Measurements from ENCODE around the gene KLHL41.
"Not testable (repeated sequence)": the region's sequence is repeated elsewhere in the genome, so short reads cannot be mapped to it uniquely, and the experiment has no call there.

KLHL41 gene

DNA sequence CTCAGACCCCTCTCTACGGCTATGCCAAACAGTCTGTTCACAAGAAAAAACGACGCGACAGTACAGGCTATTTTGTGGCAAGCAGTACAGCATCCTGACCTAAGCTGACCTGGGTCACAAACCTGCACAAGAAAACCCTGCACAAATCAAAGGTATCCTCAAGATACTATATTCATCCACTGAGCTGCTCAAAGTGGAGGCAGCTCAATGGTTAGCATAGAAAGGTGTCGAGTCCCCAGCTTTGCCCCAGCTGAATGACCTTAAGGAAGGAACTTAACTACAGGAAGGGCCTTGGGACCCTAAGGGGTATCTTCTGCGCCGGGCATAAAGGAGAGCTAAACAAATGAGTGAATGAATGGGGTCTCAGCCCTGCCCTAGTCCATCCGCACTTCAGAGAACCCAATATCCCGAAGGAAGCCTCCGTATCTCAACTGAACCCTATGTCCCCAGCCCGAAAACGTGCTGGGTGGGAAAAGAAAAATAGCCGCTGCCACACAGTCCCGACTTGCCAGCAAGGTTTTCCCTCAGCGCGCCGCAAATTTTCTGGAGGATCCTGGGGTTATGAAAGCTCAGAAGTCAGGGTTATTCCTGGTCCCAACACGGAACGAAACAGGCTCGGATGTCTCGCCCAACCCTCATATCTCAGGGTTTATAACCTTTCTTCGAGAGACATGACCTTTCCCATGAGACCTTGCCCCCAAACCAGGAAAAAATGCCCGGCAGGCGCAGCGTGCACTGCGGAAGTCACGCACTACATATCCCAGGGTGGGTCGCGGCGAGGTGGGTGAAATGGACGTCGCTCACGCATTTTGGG is 63.9 kb downstream of the KLHL41 start, which contains the start of gene FASTKD1:
Gene FASTKD1, minus strand, starts transcription at position 706 of the 814 bp plus-strand sequence. CDS start 1,836 bp downstream, outside the sequence.
- peak; percentile 78 for DNase-seq

DNA sequence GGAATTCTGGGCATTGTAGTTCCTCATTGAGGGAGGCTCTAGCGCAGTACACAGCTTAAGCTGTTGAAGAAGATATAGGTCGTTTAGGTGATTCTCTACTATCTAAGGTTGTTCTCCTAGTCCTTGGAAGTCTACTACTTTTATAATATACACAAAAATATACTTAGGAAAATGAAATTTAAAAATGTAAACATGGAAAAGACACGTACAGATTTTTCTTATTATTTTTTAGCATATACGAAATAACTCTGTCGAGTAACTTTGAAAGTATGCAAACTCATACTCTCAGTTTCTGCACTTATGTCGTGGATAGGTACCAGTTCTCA is 64.4 kb downstream of the KLHL41 start:
- DNase-seq: no peak

- not testable (repeated sequence) for DNase-seq
Measured at GRCh38 chr2:169574539-169574938, 65.0 kb downstream of the KLHL41 start.

DNA sequence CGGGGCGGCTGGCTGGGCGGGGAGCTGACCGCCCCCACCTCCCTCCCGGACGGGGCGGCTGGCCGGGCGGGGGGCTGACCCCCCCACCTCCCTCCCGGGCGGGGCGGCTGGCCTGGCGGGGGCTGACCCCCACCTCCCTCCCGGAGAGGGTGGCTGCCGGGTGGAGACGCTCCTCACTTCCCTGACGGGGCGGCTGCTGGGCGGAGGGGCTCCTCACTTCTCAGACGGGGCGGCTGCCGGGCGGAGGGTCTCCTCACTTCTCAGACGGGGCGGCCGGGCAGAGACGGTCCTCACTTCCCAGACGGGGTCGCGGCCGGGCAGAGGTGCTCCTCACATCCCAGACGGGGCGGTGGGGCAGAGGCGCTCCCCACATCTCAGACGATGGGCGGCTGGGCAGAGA is 65.8 kb downstream of the KLHL41 start:
- not testable (repeated sequence) for DNase-seq

Measured in NCI-H510A (cell line).